Astrocyte of the spinal cord (primary cell): ENCODE data around the gene TOLLIP.

Source experiments
- DNase-seq: peaks from one replicate; pipeline ENCODE4 v3.0.0; 2011; ENCODE audit warnings: low read depth, low spot score
- H3K4me3 ChIP-seq: 2 replicates; pipeline ENCODE4 v1.5.1; 2011; ENCODE audit warnings: low read depth, mild to moderate bottlenecking, low read length, moderate library complexity
- in situ Hi-C: cut with HindIII; loops from 2 replicates; pipeline ENCODE4 v1.10.0; 2017; ENCODE audit warnings: low sequenced_read_pairs
- TF ChIP-seq, protein P1 (sequence below): IDR thresholded peaks from 2 replicates; pipeline ENCODE4 v1.5.1; 2012; ENCODE audit warnings: low read depth, mild to moderate bottlenecking, low read length, inconsistent platforms

The TOLLIP gene

DNA sequence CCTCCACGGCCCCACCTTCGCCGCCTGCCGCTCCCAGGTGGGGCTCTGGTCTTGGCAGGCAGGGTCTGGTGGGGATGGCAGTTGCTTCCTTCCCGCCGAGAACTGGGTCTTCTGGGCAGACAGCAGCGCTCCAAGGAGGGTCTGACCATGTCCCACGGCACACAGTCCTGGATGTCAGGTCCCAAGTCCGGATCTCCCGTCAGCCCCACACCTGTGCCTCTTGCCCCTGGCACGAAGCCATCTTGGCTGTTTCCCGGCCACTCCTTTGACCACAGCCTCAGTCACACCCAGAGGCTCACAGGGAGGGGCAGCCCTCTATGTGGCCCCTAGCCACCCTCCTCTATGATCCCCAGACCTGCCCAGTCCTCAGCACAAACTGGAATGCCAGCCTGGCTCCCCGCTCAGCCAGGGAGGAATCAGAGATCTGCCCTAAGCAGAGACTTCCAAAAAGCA lies 72.3 kb downstream of the TOLLIP start:
- no peak overlapping the region for H3K4me3 ChIP-seq
- TF ChIP-seq, protein P1, sequence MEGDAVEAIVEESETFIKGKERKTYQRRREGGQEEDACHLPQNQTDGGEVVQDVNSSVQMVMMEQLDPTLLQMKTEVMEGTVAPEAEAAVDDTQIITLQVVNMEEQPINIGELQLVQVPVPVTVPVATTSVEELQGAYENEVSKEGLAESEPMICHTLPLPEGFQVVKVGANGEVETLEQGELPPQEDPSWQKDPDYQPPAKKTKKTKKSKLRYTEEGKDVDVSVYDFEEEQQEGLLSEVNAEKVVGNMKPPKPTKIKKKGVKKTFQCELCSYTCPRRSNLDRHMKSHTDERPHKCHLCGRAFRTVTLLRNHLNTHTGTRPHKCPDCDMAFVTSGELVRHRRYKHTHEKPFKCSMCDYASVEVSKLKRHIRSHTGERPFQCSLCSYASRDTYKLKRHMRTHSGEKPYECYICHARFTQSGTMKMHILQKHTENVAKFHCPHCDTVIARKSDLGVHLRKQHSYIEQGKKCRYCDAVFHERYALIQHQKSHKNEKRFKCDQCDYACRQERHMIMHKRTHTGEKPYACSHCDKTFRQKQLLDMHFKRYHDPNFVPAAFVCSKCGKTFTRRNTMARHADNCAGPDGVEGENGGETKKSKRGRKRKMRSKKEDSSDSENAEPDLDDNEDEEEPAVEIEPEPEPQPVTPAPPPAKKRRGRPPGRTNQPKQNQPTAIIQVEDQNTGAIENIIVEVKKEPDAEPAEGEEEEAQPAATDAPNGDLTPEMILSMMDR: no peak
- DNase-seq: no peak
- in situ Hi-C loops: no loop called here

DNA sequence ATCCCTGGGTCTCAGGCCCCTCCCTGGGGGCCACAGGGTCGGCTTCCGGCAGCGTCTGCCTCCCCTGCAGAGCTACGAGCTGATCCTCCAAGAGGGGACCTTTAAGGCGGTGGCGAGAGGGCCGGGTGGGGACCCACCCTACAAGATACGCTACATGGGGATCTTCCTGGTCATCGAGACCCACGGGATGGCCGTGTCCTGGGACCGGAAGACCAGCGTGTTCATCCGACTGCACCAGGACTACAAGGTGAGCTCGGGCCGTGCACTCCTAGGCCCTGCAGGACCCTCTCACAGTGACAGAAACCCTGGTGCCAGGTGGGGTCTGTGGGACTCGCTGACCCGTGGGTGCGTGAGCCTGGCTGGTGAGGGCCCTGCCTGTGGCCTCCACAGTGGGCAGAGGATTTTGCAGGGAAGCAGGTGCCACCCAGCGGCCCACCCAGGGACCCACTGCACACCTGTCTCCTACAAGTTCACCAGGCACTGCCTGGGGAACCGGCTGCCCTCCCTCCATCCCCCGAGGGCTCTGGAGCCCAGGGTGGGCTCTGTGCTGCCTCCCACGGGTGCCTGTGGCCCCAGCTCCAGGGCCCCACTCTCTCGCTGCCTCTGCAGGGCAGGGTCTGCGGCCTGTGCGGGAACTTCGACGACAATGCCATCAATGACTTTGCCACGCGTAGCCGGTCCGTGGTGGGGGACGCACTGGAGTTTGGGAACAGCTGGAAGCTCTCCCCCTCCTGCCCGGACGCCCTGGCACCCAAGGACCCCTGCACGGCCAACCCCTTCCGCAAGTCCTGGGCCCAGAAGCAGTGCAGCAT lies 72.9 kb downstream of the TOLLIP start:
- no peak for DNase-seq

DNA sequence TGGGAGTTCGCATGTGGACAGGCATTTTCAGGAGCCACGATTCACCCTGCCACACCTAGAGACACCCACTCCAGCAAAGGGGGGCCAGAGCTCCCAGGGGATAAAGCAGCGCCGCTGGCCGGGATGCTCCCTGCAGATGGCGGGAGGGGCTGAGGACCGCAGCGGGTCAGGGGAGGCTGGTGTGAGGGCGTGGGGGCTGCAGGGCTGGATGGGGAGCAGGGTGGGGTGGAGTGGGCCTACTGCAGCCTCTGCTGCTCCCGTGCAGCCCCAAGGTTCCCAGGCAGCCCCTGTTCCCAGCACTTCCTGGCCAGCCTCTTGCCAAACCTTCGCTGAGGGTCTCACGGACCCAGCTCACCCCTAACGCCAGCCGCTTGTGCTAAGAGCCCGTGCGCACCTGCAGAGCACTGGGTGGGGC lies 73.5 kb downstream of the TOLLIP start:
- no peak overlapping the region for H3K4me3 ChIP-seq
- no peak for DNase-seq
- in situ Hi-C loops: no loop called here
- TF ChIP-seq, protein P1: no peak

More for the DNA sequence above, 72.9 kb downstream of the TOLLIP start:
- no peak overlapping the region for H3K4me3 ChIP-seq
- in situ Hi-C loops: no loop called here
- TF ChIP-seq, protein P1: no peak

GRCh38 chr11:1235306-1235900 lies 74.0 kb downstream of the TOLLIP start:
- TF ChIP-seq, protein P1: no peak
- no peak overlapping the region for H3K4me3 ChIP-seq
- no peak for DNase-seq
- in situ Hi-C loops: no loop called here

GRCh38 chr11:1234771-1235305 lies 74.6 kb downstream of the TOLLIP start:
- H3K4me3 ChIP-seq: no peak overlapping the region
- no peak for DNase-seq
- TF ChIP-seq, protein P1: no peak
- in situ Hi-C loops: no loop called here

- H3K4me3 ChIP-seq: no peak overlapping the region
- TF ChIP-seq, protein P1: no peak
- in situ Hi-C loops: no loop called here
- no peak for DNase-seq
Measured at GRCh38 chr11:1234054-1234720, 75.2 kb downstream of the TOLLIP start.
